Sigmoid colon (tissue), 4 donors: ENCODE results near the gene LPAR2.

Experiments used
- EP300 ChIP-seq, 4 donors: sonication (generic); formaldehyde crosslinking; IDR thresholded peaks; one replicate each; pipeline ENCODE4 v1.6.1; 2017; ENCODE audit warnings: antibody characterized with exemption in 4 of 4
- POLR2A ChIP-seq, 2 donors: fragments of 450-650 bp; IDR thresholded peaks; one replicate each; pipeline ENCODE4 v1.6.1; 2016; ENCODE audit warnings: antibody characterized with exemption in 2 of 2, mild to moderate bottlenecking in 2 of 2, moderate library complexity in 2 of 2
- POLR2AphosphoS5 ChIP-seq, 4 donors: sonication (generic); formaldehyde crosslinking; IDR thresholded peaks; one replicate each; pipeline ENCODE4 v1.6.1; 2017; ENCODE audit warnings: antibody characterized with exemption in 4 of 4
- TF ChIP-seq, protein P1 (sequence below), 4 experiments: fragments of 450-650 bp in 3 of 4; fragments of 200-600 bp in 1 of 4; IDR thresholded peaks; one replicate each; pipeline ENCODE4 v1.5.1; 2016 to 2019; ENCODE audit warnings: antibody characterized with exemption in 4 of 4, mild to moderate bottlenecking in 3 of 4, moderate library complexity in 2 of 4

DNA sequence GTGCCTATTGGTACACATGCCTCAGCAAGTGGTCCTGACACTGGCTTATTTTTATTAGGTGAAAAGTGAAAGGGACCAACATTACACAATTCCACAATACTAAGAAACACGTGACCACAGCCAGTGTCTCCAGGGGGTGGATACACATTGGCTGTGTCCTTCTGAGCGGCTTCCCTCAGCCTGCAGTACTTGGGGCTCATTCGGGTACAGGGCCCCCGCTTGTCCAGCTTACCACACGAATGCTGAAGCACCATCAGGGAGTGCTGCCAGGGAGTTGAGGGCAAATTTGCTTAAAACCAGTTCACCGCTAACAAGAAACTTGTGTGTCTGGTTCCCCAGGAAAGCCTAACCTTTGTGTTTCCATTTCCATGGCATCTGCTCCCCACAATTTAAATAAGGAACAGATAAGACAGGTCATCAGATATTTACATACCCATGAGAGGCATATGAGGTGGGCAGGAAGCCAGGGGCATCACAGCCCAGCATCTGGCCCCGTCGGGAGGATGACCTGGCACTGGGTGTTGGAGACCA is 32.8 kb downstream of the LPAR2 start:
- TF ChIP-seq POLR2A (IDR thresholded peaks at IDR 0.05) = no peak
- TF ChIP-seq, protein P1, sequence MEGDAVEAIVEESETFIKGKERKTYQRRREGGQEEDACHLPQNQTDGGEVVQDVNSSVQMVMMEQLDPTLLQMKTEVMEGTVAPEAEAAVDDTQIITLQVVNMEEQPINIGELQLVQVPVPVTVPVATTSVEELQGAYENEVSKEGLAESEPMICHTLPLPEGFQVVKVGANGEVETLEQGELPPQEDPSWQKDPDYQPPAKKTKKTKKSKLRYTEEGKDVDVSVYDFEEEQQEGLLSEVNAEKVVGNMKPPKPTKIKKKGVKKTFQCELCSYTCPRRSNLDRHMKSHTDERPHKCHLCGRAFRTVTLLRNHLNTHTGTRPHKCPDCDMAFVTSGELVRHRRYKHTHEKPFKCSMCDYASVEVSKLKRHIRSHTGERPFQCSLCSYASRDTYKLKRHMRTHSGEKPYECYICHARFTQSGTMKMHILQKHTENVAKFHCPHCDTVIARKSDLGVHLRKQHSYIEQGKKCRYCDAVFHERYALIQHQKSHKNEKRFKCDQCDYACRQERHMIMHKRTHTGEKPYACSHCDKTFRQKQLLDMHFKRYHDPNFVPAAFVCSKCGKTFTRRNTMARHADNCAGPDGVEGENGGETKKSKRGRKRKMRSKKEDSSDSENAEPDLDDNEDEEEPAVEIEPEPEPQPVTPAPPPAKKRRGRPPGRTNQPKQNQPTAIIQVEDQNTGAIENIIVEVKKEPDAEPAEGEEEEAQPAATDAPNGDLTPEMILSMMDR (IDR thresholded peaks at IDR 0.05) = no peak
- TF ChIP-seq POLR2AphosphoS5 (IDR thresholded peaks at IDR 0.05) = no peak
- TF ChIP-seq EP300 (IDR thresholded peaks at IDR 0.05) = no peak
